ENCODE data around the gene AEBP1.

The AEBP1 gene

DNA sequence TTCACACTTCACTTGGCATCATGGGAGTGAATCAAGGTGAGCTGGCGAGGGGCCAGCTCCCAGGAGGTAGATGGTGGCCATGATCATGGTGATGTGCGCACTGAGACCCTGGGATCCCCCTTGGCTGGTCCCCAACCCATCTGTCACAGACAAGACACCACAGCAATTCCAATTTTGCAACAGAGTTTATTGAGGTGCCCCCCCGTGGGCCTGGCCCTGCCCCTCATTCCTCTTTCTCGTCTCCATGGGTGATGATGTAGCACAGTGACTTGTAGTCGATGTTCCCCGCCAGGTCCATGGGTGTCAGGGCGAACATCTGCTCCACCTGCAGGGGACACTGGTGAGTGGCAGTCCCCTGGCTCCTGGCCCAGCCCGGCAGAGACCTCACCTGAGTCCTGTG is 34.6 kb downstream of the AEBP1 start:
- H3K4me3 Mint-ChIP-seq: no peak overlapping the region
- TF ChIP-seq, protein P1, sequence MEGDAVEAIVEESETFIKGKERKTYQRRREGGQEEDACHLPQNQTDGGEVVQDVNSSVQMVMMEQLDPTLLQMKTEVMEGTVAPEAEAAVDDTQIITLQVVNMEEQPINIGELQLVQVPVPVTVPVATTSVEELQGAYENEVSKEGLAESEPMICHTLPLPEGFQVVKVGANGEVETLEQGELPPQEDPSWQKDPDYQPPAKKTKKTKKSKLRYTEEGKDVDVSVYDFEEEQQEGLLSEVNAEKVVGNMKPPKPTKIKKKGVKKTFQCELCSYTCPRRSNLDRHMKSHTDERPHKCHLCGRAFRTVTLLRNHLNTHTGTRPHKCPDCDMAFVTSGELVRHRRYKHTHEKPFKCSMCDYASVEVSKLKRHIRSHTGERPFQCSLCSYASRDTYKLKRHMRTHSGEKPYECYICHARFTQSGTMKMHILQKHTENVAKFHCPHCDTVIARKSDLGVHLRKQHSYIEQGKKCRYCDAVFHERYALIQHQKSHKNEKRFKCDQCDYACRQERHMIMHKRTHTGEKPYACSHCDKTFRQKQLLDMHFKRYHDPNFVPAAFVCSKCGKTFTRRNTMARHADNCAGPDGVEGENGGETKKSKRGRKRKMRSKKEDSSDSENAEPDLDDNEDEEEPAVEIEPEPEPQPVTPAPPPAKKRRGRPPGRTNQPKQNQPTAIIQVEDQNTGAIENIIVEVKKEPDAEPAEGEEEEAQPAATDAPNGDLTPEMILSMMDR (IDR thresholded peaks at IDR 0.05; ENCODE audit: unreplicated experiment in 3 of 3): no peak
- H3K9me3 Mint-ChIP-seq: no peaks in the 10 kb centered on the region
- H3K4me1 Mint-ChIP-seq: peaks cover 6% of the 10 kb centered on the region
- H3K36me3 Mint-ChIP-seq (ENCODE audit: low read depth): no peaks in the 10 kb centered on the region
- H3K27me3 Mint-ChIP-seq (ENCODE audit: low read depth): peaks cover 12% of the 10 kb centered on the region
- no peak overlapping the region for H3K27ac Mint-ChIP-seq

DNA sequence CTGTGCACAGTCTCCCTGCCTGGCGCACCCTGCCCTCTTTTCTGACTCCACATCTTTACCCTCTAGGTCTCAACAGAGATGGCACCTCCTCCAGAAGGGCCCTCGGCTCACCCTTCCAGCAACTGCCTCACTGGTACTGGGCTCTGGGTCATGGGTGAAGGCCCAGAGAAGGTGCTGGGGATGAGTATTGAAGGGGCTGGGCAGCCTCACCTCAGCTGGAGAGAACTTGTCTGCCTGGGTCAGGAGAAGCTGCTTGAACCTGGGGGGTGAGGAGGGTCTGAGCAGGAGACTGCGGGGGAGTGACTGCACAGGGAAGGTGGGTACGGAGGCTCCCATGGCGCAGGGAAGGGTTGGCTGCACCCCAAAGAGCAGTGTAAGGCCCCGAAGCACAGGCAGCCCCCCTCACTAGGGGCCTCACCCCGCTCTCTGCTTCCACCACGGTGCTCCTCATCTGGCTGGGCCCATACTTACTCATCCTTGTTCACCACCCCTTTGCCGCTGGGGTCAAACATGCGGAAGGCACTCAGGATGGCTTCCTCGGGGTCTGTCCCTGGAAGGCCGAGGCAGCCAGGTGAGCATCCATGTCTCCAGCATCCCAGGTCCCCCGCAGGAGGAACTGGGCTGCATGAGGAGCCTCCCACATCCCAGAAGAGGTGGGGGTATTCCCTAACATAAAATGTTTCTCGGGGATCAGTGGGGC is 35.3 kb downstream of the AEBP1 start:
- Mint-ChIP-seq H3K36me3 (ENCODE audit: low read depth) (no peaks in the 10 kb centered on the region), H3K27me3 (ENCODE audit: low read depth) (peaks cover 17% of the 10 kb centered on the region), H3K27ac (no peak overlapping the region), H3K9me3 (no peaks in the 10 kb centered on the region), H3K4me1 (peaks cover 10% of the 10 kb centered on the region), H3K4me3 (no peak overlapping the region)
- TF ChIP-seq, protein P1 (IDR thresholded peaks at IDR 0.05; ENCODE audit: unreplicated experiment in 3 of 3): no peak

DNA sequence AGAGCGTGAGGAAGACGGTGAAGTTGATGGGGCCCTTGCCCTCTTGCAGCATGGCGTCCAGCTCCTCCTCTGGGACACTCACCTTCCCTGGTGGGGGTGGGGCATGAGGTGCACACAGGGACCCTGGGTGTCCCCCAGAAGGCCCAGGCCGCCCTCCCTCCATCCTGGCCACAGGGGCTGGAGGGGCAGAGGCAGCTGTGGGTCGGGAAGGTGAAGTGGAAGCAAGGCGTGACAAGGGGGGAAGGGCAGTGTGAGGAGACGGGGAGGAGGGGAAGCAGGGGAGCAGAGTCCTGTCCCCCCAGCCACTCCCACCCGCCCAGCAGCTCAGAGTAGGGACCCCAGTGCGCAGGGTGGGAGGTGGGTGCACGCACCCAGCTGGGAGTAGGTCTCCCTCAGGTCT is 36.2 kb downstream of the AEBP1 start:
- peaks cover 22% of the 10 kb centered on the region for H3K27me3 Mint-ChIP-seq (ENCODE audit: low read depth)
- no peak overlapping the region for H3K4me3 Mint-ChIP-seq
- H3K27ac Mint-ChIP-seq: no peak overlapping the region
- TF ChIP-seq, protein P1 (IDR thresholded peaks at IDR 0.05; ENCODE audit: unreplicated experiment in 3 of 3): no peak
- H3K4me1 Mint-ChIP-seq: peaks cover 10% of the 10 kb centered on the region
- no peaks in the 10 kb centered on the region for H3K36me3 Mint-ChIP-seq (ENCODE audit: low read depth)
- no peaks in the 10 kb centered on the region for H3K9me3 Mint-ChIP-seq

DNA sequence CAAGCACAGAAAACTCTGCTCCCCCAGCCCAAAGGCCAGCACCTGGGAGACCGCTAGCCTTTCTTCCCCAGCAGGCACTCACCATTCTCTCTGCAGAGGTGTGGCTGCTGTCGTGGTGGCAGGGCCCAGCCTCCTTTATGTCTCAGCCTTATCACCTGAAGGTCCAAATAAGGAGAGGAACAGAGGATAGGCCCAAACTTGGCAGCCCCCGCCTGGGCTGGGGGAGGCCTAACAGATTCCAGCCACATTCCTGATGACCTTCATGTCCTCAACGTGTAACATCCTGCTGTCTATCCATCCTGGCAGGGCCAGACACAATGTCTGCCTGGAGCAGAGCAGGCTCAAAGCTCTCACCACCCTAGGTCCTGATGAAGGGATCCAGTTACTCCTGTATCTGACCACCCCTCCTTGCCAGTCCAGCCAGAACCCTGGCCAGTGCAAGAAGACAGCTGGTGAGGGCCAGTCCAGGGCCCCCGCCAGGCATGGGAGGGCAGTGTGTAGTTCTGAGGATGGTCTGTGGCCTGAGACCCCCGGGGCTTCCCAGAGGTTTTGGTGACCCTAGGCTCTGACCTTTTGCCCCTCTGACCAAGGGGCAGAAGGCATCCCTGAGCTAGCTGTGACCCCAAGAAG is 37.2 kb downstream of the AEBP1 start, which contains the start of gene MYL7:
MYL7 (minus strand) TSS at position 112 of the 630 bp plus-strand sequence; CDS start at position 85, 27 bp downstream.
- TF ChIP-seq, protein P1 (IDR thresholded peaks at IDR 0.05; ENCODE audit: unreplicated experiment in 3 of 3): no peak
- peaks cover 26% of the 10 kb centered on the region for H3K27me3 Mint-ChIP-seq (ENCODE audit: low read depth)
- H3K36me3 Mint-ChIP-seq (ENCODE audit: low read depth): no peaks in the 10 kb centered on the region
- no peak within 1 kb of the TSS for H3K27ac Mint-ChIP-seq
- H3K4me1 Mint-ChIP-seq: peaks cover 10% of the 10 kb centered on the region
- H3K4me3 Mint-ChIP-seq: no peak within 1 kb of the TSS
- H3K9me3 Mint-ChIP-seq: no peaks in the 10 kb centered on the region

DNA sequence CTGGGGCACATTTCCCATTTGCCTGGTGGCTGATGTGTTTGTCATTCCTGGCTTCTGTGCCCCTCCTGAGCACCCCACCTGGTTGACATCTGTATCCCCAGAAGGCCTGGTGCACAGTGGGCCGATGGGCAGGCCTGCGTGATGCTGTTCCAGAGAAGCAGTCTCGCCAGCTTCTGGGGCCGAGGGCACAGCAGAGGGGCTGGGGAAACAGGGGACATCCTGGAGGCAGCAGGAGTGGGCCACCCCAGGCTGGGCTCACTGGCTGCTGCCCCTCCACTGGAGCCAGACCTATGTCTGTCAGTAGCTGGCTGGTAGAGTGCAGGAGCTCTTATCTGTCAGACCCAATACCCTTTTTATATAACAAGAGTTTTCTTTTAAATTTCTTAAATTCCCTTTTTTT is 37.9 kb downstream of the AEBP1 start:
- Mint-ChIP-seq H3K9me3 (no peaks in the 10 kb centered on the region), H3K27me3 (ENCODE audit: low read depth) (peaks cover 33% of the 10 kb centered on the region), H3K27ac (no peak overlapping the region), H3K4me1 (peaks cover 17% of the 10 kb centered on the region), H3K4me3 (no peak overlapping the region), H3K36me3 (ENCODE audit: low read depth) (no peaks in the 10 kb centered on the region)
- TF ChIP-seq, protein P1 (IDR thresholded peaks at IDR 0.05; ENCODE audit: unreplicated experiment in 3 of 3): no peak
